HG03103 (cell line): ENCODE data around the gene PLXDC1.
"Not testable (repeated sequence)": the region's sequence is repeated elsewhere in the genome, so short reads cannot be mapped to it uniquely, and the experiment has no call there.

Experiments
- ATAC-seq: cut with Tn5 transposase; IDR thresholded peaks from one replicate; pipeline ENCODE4 v1.9.1; 2021; ENCODE audit warnings: low read depth; ENCODE audit not compliant: unreplicated experiment

Gene PLXDC1

GRCh38 chr17:39183045-39183444 is 31.6 kb upstream of the PLXDC1 start:
- ATAC-seq: no peak

GRCh38 chr17:39181303-39181702 is 29.9 kb upstream of the PLXDC1 start:
- ATAC-seq: no peak

DNA sequence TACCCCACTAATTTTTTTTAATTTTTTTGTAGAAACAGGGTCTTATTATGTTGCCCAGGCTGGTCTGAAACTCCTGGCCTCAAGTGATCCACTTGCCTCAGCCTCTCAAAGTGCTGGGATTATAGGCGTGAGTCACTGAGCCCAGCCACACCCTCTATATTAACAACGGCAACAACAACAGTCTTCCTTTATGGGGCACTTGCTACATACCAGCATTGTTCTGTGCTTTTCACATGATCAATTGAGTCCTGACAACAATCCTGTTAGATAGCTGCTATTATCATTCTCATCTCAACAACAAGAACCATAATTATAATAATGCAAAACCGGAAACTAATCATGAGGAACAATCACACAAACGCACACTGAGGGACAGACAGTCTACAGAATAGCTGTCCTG is 27.1 kb upstream of the PLXDC1 start:
- no peak for ATAC-seq

DNA sequence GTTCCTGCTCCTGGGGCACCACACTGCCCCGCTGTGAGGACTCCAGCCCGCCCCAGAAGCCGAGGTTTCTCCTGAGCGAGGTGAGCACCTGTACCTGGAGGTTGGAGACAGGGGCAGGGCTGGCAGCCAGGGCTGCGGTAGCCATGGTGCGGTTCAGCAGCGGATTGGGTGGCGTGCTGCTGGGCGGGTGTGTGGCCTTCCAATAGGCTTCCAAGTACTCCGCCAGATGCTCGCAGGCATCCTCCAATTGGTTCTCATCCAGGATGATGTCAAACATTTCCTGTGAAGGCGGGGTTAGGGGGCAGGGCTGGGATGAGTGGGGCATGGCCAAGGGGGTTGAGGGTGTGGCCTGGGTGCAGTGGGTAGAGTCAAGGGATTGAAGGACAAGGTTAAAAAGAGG is 25.8 kb upstream of the PLXDC1 start:
- no peak for ATAC-seq

- ATAC-seq: no peak
These were observed 24.3 kb upstream of the PLXDC1 start for GRCh38 chr17:39175695-39176093.

DNA sequence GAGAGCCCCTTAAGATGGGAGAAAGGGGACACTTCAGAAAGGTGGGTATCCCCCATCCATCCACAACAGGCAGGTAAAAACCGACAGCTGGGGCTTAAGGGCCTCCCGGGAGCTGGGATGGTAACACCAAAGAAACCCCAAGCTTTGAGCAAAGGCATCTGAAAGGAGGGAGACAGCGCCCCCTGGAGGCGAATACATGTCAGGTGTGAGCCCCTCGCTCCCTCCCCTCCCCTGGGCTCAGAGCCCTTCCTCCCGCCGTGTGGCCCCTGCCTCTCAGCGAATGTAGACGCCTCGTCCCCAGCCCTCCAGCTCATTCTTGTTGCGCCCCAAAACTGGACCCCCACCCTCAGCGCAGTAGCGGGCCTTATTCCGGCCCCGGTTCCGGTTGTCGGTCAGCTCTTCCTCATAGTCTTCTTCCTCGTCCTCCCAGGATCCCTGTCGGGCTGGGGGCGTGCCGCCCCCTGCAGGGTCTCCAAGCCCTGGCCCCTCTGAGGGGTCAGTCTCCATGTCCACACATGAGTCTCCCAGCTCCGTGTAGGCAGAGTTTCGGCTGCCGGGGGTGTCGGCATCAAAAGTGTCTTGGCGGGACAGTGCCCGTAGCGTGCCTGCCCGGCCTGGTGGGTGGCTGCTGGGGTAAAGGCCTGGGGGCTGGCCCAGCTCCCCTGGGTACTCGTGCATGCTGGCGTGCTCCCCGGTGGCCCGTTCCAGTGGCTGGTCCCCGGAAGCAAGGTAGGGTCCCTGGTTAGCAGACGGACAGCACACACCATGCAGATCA is 23.7 kb upstream of the PLXDC1 start:
- ATAC-seq: no peak

- no peak for ATAC-seq
These were observed 22.3 kb upstream of the PLXDC1 start for GRCh38 chr17:39173526-39174274.

- ATAC-seq: no peak
These were observed 21.6 kb upstream of the PLXDC1 start for GRCh38 chr17:39173080-39173479.

- no peak for ATAC-seq
These were observed 20.5 kb upstream of the PLXDC1 start for GRCh38 chr17:39171933-39172332.

DNA sequence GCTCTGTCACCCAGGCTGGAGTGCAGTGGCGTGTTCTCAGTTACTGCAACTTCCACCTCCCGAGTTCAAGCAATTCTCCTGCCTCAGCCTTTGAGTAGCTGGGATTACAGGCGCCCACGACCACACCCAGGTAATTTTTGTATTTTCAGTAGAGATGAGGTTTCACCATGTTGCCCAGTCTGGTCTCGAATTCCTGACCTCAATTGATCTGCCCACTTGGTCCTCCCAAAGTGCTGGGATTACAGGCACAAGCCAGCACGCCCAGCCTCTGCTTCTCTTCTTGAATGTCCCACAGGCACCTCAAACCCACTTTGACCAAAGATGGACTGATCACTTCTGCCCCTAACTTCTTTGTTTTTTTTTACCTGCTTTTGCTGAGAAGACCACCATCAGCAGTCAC is 19.1 kb upstream of the PLXDC1 start:
- no peak for ATAC-seq

GRCh38 chr17:39170109-39170508 is 18.7 kb upstream of the PLXDC1 start:
- no peak for ATAC-seq

- no peak for ATAC-seq
These were observed 18.1 kb upstream of the PLXDC1 start for GRCh38 chr17:39169518-39169917.

DNA sequence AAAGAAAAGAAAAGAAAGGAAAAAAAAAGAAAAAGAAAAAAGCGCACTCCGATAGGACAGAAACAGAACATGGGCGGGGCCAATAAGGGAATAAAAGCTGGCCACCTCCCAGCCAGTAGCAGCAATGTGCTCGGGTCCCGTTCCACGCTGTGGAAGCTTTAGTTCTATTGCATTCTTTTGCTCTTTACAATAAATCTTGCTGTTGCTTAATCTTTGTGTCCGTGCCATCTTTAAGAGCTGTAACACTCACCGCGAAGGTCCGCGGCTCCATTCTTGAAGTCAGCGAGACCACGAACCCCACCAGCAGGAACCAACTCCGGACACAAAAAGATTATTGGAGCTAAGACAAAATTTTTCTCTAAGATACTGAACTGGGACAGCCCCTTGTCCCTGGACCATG is 17.7 kb upstream of the PLXDC1 start:
- no peak for ATAC-seq

GRCh38 chr17:39168503-39168902 is 17.1 kb upstream of the PLXDC1 start:
- ATAC-seq: not testable (repeated sequence)

DNA sequence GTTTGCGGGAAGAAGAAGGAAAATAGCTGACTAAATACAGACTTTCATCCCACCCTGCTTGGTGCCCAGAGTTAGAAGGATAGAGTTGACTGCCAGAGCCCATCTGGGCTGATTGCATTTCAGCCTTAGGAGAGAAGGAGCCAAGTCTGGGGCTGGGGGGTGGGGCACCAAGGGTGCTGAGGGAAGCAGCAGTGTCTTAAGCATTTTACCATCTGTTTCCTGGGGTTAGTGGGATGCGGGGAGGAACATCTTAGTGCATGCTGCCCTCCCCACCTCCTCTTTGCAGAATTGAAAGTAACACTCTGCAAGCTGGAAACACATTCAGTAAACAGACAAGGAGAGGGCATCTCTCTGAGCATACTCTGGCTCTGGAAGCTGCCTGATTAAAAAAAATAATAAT is 16.0 kb upstream of the PLXDC1 start:
- ATAC-seq: no peak

GRCh38 chr17:39166437-39167335 is 15.2 kb upstream of the PLXDC1 start:
- no peak for ATAC-seq

DNA sequence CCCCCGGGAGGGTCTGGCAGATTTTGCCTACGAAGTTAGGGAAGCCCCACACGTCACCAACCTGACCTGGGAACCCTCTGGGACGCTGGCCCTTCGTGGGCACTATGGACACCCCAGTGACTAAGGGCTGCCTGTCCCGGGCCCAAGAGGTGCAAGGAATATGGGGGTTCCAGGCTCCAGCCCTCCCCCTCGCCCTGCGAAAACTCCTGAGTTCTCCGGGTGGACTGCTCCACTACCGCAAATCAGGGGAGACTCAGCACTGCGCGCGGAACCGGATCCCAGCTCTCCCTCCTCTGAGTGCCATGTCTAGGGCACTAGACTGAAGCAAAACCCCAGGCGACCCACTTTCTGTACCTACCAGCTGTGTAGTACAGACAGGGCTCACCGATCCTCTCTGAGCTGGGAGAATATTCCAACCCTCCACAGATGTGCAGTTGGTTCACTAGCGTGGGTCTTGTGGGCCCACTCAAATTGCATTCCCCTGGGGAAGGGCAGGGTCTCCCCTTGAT is 14.5 kb upstream of the PLXDC1 start, which contains the start of gene ARL5C:
Gene ARL5C, minus strand, starts transcription at position 321 of the 509 bp plus-strand sequence. CDS start 401 bp downstream, outside the sequence.
- no peak for ATAC-seq

- no peak for ATAC-seq
These were observed 13.9 kb upstream of the PLXDC1 start for GRCh38 chr17:39165178-39165840.

DNA sequence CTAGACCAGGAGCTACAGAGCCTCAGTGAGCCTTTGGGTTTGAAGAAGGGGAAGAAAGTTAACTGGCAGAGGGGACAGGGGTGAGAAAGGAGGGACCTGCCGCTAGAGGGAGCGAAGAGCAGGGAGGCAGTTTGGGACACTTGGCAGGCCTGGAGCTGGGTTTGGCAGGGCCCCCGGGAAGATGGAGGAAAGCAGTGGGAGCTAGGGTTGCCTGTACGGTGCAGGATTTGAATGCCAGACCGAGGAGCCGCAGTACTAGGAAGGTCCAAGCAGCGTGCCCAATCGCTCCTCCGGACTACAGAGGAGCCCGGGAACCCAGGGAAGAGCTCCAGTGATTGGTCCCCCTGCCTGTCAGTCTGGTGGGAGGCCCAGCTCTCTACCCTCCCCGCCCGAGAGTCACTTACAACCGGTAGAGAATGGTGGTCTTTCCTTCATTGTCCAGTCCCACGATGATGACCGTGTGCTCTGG is 13.3 kb upstream of the PLXDC1 start:
- ATAC-seq: no peak

- no peak for ATAC-seq
These were observed 10.5 kb upstream of the PLXDC1 start for GRCh38 chr17:39161962-39162361.
